Naive thymus-derived CD4-positive, alpha-beta T cell (primary cell): ENCODE results near the gene MFN1. TPM values are rescaled to one million over a fixed set of nuclear protein-coding genes. Genes with fewer than 3 reads are reported as not detected.

Experiments
- ATAC-seq: fragments of 150-1000 bp; cut with Tn5 transposase; 2 replicates; pipeline ENCODE4 v1.10.0; 2021; ENCODE audit warnings: mild to moderate bottlenecking, moderate library complexity
- CTCF ChIA-PET: fragments of 350-600 bp; sonication (Branson Sonifier 250); formaldehyde crosslinking; loops from one replicate; lab custom pipeline; 2021; ENCODE audit warnings: antibody characterized with exemption; lab: Charles Lee
- POLR2A ChIA-PET: fragments of 350-600 bp; sonication (Branson Sonifier 250); formaldehyde crosslinking; loops from one replicate; lab custom pipeline; 2021; ENCODE audit warnings: antibody characterized with exemption, inconsistent platforms; lab: Charles Lee
- DNase-seq, 9 donors: peaks; one replicate each; pipeline versions ENCODE4 v3.0.0 to v3.0.0-alpha.2; 2020 to 2022; ENCODE audit warnings: mixed read lengths in 1 of 9
- H3K27ac ChIP-seq: one replicate; pipeline ENCODE4 v1.7.0; 2013; ENCODE audit warnings: mild to moderate bottlenecking, low read depth, low read length, moderate library complexity
- H3K27me3 ChIP-seq, 2 donors: one replicate each; pipeline ENCODE4 v1.7.0; 2013; ENCODE audit warnings: low read length in 2 of 2, mild to moderate bottlenecking in 2 of 2, moderate library complexity in 2 of 2; ENCODE audit not compliant: control insufficient read depth in 2 of 2, insufficient read depth in 2 of 2
- H3K36me3 ChIP-seq, 3 experiments: 1 replicate in 2 of 3; 2 replicates in 1 of 3; pipeline ENCODE4 v1.7.0; 2013; ENCODE audit warnings: low read length in 3 of 3, mild to moderate bottlenecking in 3 of 3, moderate library complexity in 1 of 3; ENCODE audit not compliant: insufficient read depth in 3 of 3, control insufficient read depth in 2 of 3
- H3K4me1 ChIP-seq, 2 donors: one replicate each; pipeline ENCODE4 v1.7.0; 2013; ENCODE audit warnings: low read length in 2 of 2, mild to moderate bottlenecking in 2 of 2, moderate library complexity in 1 of 2; ENCODE audit not compliant: control insufficient read depth in 2 of 2, insufficient read depth in 2 of 2
- H3K4me3 ChIP-seq: 2 replicates; pipeline ENCODE4 v1.7.0; 2013; ENCODE audit warnings: mild to moderate bottlenecking, low read length
- H3K9me3 ChIP-seq, 3 experiments: 1 replicate in 2 of 3; 2 replicates in 1 of 3; pipeline ENCODE4 v1.7.0; 2013; ENCODE audit warnings: low read length in 3 of 3; ENCODE audit not compliant: control insufficient read depth in 2 of 3
- H3K27ac Mint-ChIP-seq, 9 donors: one replicate each; pipeline ENCODE4 v1.8.0; 2020 to 2022; ENCODE audit warnings: mixed read lengths in 9 of 9, mild to moderate bottlenecking in 8 of 9, moderate library complexity in 5 of 9, inconsistent platforms in 2 of 9
- H3K27me3 Mint-ChIP-seq, 5 donors: one replicate each; pipeline ENCODE4 v1.8.0; 2021 to 2022; ENCODE audit warnings: mixed read lengths in 5 of 5, mild to moderate bottlenecking in 1 of 5
- H3K36me3 Mint-ChIP-seq, 5 donors: one replicate each; pipeline ENCODE4 v1.8.0; 2020 to 2022; ENCODE audit warnings: mixed read lengths in 5 of 5, mild to moderate bottlenecking in 3 of 5, inconsistent platforms in 1 of 5
- H3K4me1 Mint-ChIP-seq, 7 donors: one replicate each; pipeline ENCODE4 v1.8.0; 2020 to 2022; ENCODE audit warnings: mixed read lengths in 7 of 7, mild to moderate bottlenecking in 3 of 7, inconsistent platforms in 1 of 7
- H3K4me3 Mint-ChIP-seq, 10 donors: one replicate each; pipeline ENCODE4 v1.8.0; 2020 to 2022; ENCODE audit warnings: mild to moderate bottlenecking in 10 of 10, mixed read lengths in 10 of 10, moderate library complexity in 6 of 10, inconsistent platforms in 2 of 10
- H3K9me3 Mint-ChIP-seq, 11 donors: one replicate each; pipeline ENCODE4 v1.8.0; 2020 to 2022; ENCODE audit warnings: mixed read lengths in 11 of 11, mild to moderate bottlenecking in 4 of 11, inconsistent platforms in 1 of 11, moderate library complexity in 1 of 11
- intact Hi-C, 2 donors: fragments of 100-400 bp; cut with micrococcal nuclease; formaldehyde crosslinking; loops; one replicate each; pipeline ENCODE4 v1.15.1; 2023
- polyA plus RNA-seq, 2 donors: library from polyadenylated mRNA; unstranded; fragments of 300-500 nt; fragmentation: Illumina TruSeq; gene quantifications; one replicate each; pipeline ENCODE4 v1.2.3, GENCODE V29; 2021
- total RNA-seq, 6 experiments: library from RNA in 5 of 6; stranded (reverse) in 5 of 6; gene quantifications; 1 replicate in 5 of 6; 2 replicates in 1 of 6; pipeline ENCODE4 v1.2.3 and lab custom pipeline; 2021 to 2026

The MFN1 gene
- total and polyA plus RNA-seq, 7 experiments from 2014 or later = 7.4 to 58.1 (median 38.0) TPM

DNA sequence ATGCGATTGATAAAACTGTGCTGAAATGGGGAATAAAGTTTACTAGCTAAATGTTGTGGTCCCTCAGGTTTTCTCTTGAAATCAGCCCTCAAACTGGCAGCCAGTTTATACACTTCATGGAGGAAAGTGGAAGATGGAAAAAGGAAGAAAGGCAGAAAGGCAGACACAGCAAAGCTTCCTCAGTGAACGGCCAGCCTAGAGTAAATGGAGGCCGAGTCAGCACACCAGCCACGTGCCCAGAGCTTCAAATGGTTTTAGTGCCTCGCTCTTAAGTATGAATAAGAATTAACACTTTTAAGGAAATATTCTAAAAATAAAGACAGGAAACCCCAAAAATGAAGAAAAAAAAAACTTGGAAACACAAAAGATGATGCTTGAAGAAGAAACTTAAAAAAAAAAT, 55.5 kb downstream of the MFN1 start:
- Histone ChIP-seq H3K9me3 (no peaks in the 10 kb centered on the region), H3K36me3 (no peaks in the 10 kb centered on the region), H3K27me3 (no peaks in the 10 kb centered on the region), H3K27ac (no peak overlapping the region), H3K4me1 (no peaks in the 10 kb centered on the region), H3K4me3 (no peak overlapping the region)
- Mint-ChIP-seq H3K27me3 (no peaks in the 10 kb centered on the region), H3K36me3 (peaks cover 0 to 21% (median 9%) of the 10 kb centered on the region in 5 donors), H3K27ac (peak overlapping the region in 1 of 9 donors; percentile 32), H3K4me1 (peaks cover 0 to 3% (median 0%) of the 10 kb centered on the region in 7 donors), H3K4me3 (no peak overlapping the region), H3K9me3 (no peaks in the 10 kb centered on the region)
- intact Hi-C loops = no loop called here
- no peak for DNase-seq
- no peak for ATAC-seq
- CTCF ChIA-PET = interaction anchor here (0.6 kb wide), 1 partner anchor 22 kb away, joined by 3 read pairs; no protein-coding TSS in a partner anchor
- POLR2A ChIA-PET = interaction anchor here (0.7 kb wide), 1 partner anchor 30 kb away, joined by 3 read pairs; no protein-coding TSS in a partner anchor

- no peak overlapping the region for H3K27ac Mint-ChIP-seq
- intact Hi-C loops = no loop called here
- POLR2A ChIA-PET = no interaction called here
- ATAC-seq (no peak), DNase-seq (no peak)
- Histone ChIP-seq H3K9me3 (no peaks in the 10 kb centered on the region), H3K4me3 (no peak overlapping the region), H3K27ac (no peak overlapping the region), H3K4me1 (no peaks in the 10 kb centered on the region), H3K27me3 (no peaks in the 10 kb centered on the region), H3K36me3 (no peaks in the 10 kb centered on the region)
- H3K4me1 Mint-ChIP-seq = peaks cover 0 to 3% (median 0%) of the 10 kb centered on the region in 7 donors
- no peaks in the 10 kb centered on the region for H3K9me3 Mint-ChIP-seq
- H3K36me3 Mint-ChIP-seq = peaks cover 0 to 21% (median 9%) of the 10 kb centered on the region in 5 donors
- CTCF ChIA-PET = no interaction called here
- H3K27me3 Mint-ChIP-seq = no peaks in the 10 kb centered on the region
- no peak overlapping the region for H3K4me3 Mint-ChIP-seq
Measured at GRCh38 chr3:179404307-179404706, 56.8 kb downstream of the MFN1 start.

- no peaks in the 10 kb centered on the region for H3K36me3 ChIP-seq
- Mint-ChIP-seq H3K9me3 (no peaks in the 10 kb centered on the region), H3K4me1 (no peaks in the 10 kb centered on the region), H3K27me3 (no peaks in the 10 kb centered on the region), H3K36me3 (peaks cover 0 to 1% (median 0%) of the 10 kb centered on the region in 5 donors), H3K4me3 (no peak overlapping the region), H3K27ac (no peak overlapping the region)
- H3K4me1 ChIP-seq = no peaks in the 10 kb centered on the region
- intact Hi-C loops = no loop called here
- no peak overlapping the region for H3K27ac ChIP-seq
- CTCF ChIA-PET = no interaction called here
- DNase-seq = no peak
- H3K4me3 ChIP-seq = no peak overlapping the region
- ATAC-seq = no peak
- H3K9me3 ChIP-seq = no peaks in the 10 kb centered on the region
- H3K27me3 ChIP-seq = no peaks in the 10 kb centered on the region
- POLR2A ChIA-PET = no interaction called here
Measured at GRCh38 chr3:179410331-179410730, 62.8 kb downstream of the MFN1 start.

GRCh38 chr3:179410999-179411398, 63.5 kb downstream of the MFN1 start:
- H3K27ac ChIP-seq = no peak overlapping the region
- no peak overlapping the region for H3K4me3 Mint-ChIP-seq
- ChIA-PET POLR2A (no interaction called here), CTCF (no interaction called here)
- no peaks in the 10 kb centered on the region for H3K36me3 ChIP-seq
- H3K4me1 ChIP-seq = no peaks in the 10 kb centered on the region
- H3K4me3 ChIP-seq = no peak overlapping the region
- H3K27me3 Mint-ChIP-seq = no peaks in the 10 kb centered on the region
- H3K9me3 Mint-ChIP-seq = no peaks in the 10 kb centered on the region
- no peak for ATAC-seq
- H3K4me1 Mint-ChIP-seq = no peaks in the 10 kb centered on the region
- no peak overlapping the region for H3K27ac Mint-ChIP-seq
- peaks cover 0 to 2% (median 0%) of the 10 kb centered on the region in 5 donors for H3K36me3 Mint-ChIP-seq
- DNase-seq = no peak
- H3K27me3 ChIP-seq = no peaks in the 10 kb centered on the region
- intact Hi-C loops = no loop called here
- H3K9me3 ChIP-seq = no peaks in the 10 kb centered on the region

DNA sequence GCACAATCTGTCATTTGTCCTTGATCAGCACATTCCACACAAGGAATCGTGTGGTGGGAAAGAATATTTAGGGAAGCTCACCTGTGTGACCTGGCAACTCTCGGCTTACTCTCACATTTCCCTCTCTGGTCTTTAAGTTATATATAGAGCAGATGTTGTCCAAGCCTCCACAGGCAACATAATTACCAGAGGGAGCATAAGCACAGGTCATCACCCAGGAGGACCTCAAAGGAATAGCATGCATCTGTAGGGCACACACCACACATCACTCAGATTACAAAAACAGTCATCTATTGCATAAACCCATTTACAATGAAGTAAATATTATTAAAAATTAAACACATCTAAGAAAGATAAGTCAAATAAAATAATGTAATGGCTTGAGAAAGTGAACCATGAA, 67.3 kb downstream of the MFN1 start:
- Histone ChIP-seq H3K4me3 (no peak overlapping the region), H3K27me3 (no peaks in the 10 kb centered on the region), H3K27ac (no peak overlapping the region), H3K9me3 (no peaks in the 10 kb centered on the region), H3K4me1 (no peaks in the 10 kb centered on the region), H3K36me3 (no peaks in the 10 kb centered on the region)
- Mint-ChIP-seq H3K36me3 (peaks cover 0 to 8% (median 0%) of the 10 kb centered on the region in 5 donors), H3K27me3 (no peaks in the 10 kb centered on the region), H3K4me3 (no peak overlapping the region), H3K27ac (no peak overlapping the region), H3K4me1 (no peaks in the 10 kb centered on the region), H3K9me3 (no peaks in the 10 kb centered on the region)
- ChIA-PET POLR2A (no interaction called here), CTCF (no interaction called here)
- ATAC-seq (no peak), DNase-seq (no peak)
- intact Hi-C loops = no loop called here

- Histone ChIP-seq H3K4me3 (no peak overlapping the region), H3K36me3 (no peaks in the 10 kb centered on the region), H3K4me1 (no peaks in the 10 kb centered on the region), H3K9me3 (no peaks in the 10 kb centered on the region), H3K27ac (no peak overlapping the region), H3K27me3 (no peaks in the 10 kb centered on the region)
- intact Hi-C loops = no loop called here
- Mint-ChIP-seq H3K4me1 (no peaks in the 10 kb centered on the region), H3K4me3 (no peak overlapping the region), H3K36me3 (peaks cover 0 to 8% (median 0%) of the 10 kb centered on the region in 5 donors), H3K27me3 (no peaks in the 10 kb centered on the region), H3K9me3 (no peaks in the 10 kb centered on the region), H3K27ac (no peak overlapping the region)
- ATAC-seq (no peak), DNase-seq (no peak)
- POLR2A ChIA-PET = no interaction called here
- CTCF ChIA-PET = no interaction called here
Measured at GRCh38 chr3:179415377-179415776, 67.9 kb downstream of the MFN1 start.

GRCh38 chr3:179416681-179417080, 69.2 kb downstream of the MFN1 start:
- no peaks in the 10 kb centered on the region for H3K4me1 Mint-ChIP-seq
- Histone ChIP-seq H3K4me1 (no peaks in the 10 kb centered on the region), H3K9me3 (no peaks in the 10 kb centered on the region), H3K27me3 (no peaks in the 10 kb centered on the region), H3K4me3 (no peak overlapping the region), H3K36me3 (no peaks in the 10 kb centered on the region), H3K27ac (no peak overlapping the region)
- CTCF ChIA-PET = no interaction called here
- DNase-seq (no peak), ATAC-seq (no peak)
- no peaks in the 10 kb centered on the region for H3K9me3 Mint-ChIP-seq
- H3K27ac Mint-ChIP-seq = no peak overlapping the region
- H3K27me3 Mint-ChIP-seq = no peaks in the 10 kb centered on the region
- POLR2A ChIA-PET = no interaction called here
- intact Hi-C loops = no loop called here
- H3K36me3 Mint-ChIP-seq = peaks cover 0 to 8% (median 0%) of the 10 kb centered on the region in 5 donors
- no peak overlapping the region for H3K4me3 Mint-ChIP-seq
